ENCODE measurements around the gene EMD.
"Not testable (repeated sequence)": the region's sequence is repeated elsewhere in the genome, so short reads cannot be mapped to it uniquely, and the experiment has no call there.

- TF ChIP-seq CTCF, POLR2A (IDR thresholded peaks at IDR 0.05): not testable (repeated sequence)
Measured at GRCh38 chrX:154388649-154389048, 9.6 kb downstream of the EMD start.
